ENCODE results near the gene PLK4.
"Not testable (repeated sequence)": the region's sequence is repeated elsewhere in the genome, so short reads cannot be mapped to it uniquely, and the experiment has no call there.

PLK4 gene

GRCh38 chr4:127880763-127881562, at the start of gene PLK4:
TSS of gene PLK4 (plus strand) at chr4:127880893. CDS start at chr4:127881135, 242 bp downstream.
- DNase-seq: peak; percentile 72

GRCh38 chr4:127832585-127832984, 48.1 kb upstream of the PLK4 start:
- DNase-seq: peak; percentile 5

GRCh38 chr4:127843704-127844600, 36.7 kb upstream of the PLK4 start:
- no peak for DNase-seq

- DNase-seq: no peak
These were observed 36.0 kb upstream of the PLK4 start for GRCh38 chr4:127844601-127845116.

GRCh38 chr4:127846061-127846460, 34.6 kb upstream of the PLK4 start:
- no peak for DNase-seq

- no peak for DNase-seq
These were observed 33.9 kb upstream of the PLK4 start for GRCh38 chr4:127846765-127847164.

- no peak for DNase-seq
These were observed 31.0 kb upstream of the PLK4 start for GRCh38 chr4:127849505-127850234.

- DNase-seq: no peak
These were observed 28.0 kb upstream of the PLK4 start for GRCh38 chr4:127852661-127853060.

- no peak for DNase-seq
These were observed 24.4 kb upstream of the PLK4 start for GRCh38 chr4:127856196-127856812.

- no peak for DNase-seq
These were observed 23.8 kb upstream of the PLK4 start for GRCh38 chr4:127856813-127857447.

- no peak for DNase-seq
These were observed 23.1 kb upstream of the PLK4 start for GRCh38 chr4:127857641-127858040.

- DNase-seq: no peak
These were observed 12.5 kb upstream of the PLK4 start for GRCh38 chr4:127868196-127868595.

GRCh38 chr4:127870281-127870680, 10.4 kb upstream of the PLK4 start:
- no peak for DNase-seq

GRCh38 chr4:127870688-127871087, 10.0 kb upstream of the PLK4 start:
- no peak for DNase-seq

GRCh38 chr4:127875791-127876190, 4.9 kb upstream of the PLK4 start:
- DNase-seq: no peak

GRCh38 chr4:127881563-127881864, 821 bp downstream of the PLK4 start:
- no peak for DNase-seq

- no peak for DNase-seq
These were observed 7.9 kb downstream of the PLK4 start for GRCh38 chr4:127888559-127888958.

- no peak for DNase-seq
These were observed 9.2 kb downstream of the PLK4 start for GRCh38 chr4:127889903-127890302.

GRCh38 chr4:127896069-127896468, 15.4 kb downstream of the PLK4 start:
- DNase-seq: no peak

- DNase-seq: no peak
These were observed 15.8 kb downstream of the PLK4 start for GRCh38 chr4:127896528-127896927.

GRCh38 chr4:127899682-127900081, 19.0 kb downstream of the PLK4 start:
- DNase-seq: not testable (repeated sequence)

GRCh38 chr4:127905029-127905428, 24.3 kb downstream of the PLK4 start:
- no peak for DNase-seq

All from SIG-M5 (cell line).